ENCODE measurements around the gene FRMD8. TPM values are rescaled to one million over a fixed set of nuclear protein-coding genes. Genes with fewer than 3 reads are reported as not detected.

FRMD8 gene
- total and polyA plus RNA-seq, 2 experiments from 2014 or later, result 32.6 to 64.6 TPM

DNA sequence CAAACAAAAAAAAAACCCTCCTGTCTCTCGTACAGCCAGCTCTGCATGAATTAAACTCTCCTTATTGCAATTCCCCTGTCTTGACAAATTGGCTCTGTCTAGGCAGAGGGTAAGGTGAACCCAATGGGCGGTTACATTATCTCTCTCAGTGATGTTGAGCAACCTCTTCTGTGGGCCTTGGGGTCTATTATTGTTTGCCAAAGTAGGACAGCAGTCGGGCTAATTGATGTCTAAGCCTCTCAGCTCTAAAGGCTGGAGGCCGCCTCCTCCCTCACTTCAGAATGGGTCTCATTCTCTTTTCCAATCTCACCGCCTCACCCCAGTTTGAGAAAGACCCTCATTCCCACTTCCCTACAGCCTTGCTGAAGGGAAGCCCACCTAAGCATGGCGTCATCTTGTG is 2.7 kb upstream of the FRMD8 start:
- no peaks in the 10 kb centered on the region for H3K36me3 ChIP-seq
- H3K9me3 ChIP-seq (ENCODE audit: low read depth), result no peaks in the 10 kb centered on the region
- TF ChIP-seq, protein P1, sequence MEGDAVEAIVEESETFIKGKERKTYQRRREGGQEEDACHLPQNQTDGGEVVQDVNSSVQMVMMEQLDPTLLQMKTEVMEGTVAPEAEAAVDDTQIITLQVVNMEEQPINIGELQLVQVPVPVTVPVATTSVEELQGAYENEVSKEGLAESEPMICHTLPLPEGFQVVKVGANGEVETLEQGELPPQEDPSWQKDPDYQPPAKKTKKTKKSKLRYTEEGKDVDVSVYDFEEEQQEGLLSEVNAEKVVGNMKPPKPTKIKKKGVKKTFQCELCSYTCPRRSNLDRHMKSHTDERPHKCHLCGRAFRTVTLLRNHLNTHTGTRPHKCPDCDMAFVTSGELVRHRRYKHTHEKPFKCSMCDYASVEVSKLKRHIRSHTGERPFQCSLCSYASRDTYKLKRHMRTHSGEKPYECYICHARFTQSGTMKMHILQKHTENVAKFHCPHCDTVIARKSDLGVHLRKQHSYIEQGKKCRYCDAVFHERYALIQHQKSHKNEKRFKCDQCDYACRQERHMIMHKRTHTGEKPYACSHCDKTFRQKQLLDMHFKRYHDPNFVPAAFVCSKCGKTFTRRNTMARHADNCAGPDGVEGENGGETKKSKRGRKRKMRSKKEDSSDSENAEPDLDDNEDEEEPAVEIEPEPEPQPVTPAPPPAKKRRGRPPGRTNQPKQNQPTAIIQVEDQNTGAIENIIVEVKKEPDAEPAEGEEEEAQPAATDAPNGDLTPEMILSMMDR (IDR thresholded peaks at IDR 0.05; ENCODE audit: low read depth, low read length), result no peak
- no peaks in the 10 kb centered on the region for H3K27me3 ChIP-seq
- H3K27ac ChIP-seq, result peak overlapping the region; percentile 76
- no peak for DNase-seq (ENCODE audit: low read depth in 1 of 2, low spot score in 1 of 2)
- H3K4me3 ChIP-seq, result no peak overlapping the region
- peaks cover 40% of the 10 kb centered on the region for H3K4me1 ChIP-seq (ENCODE audit: low read depth)

DNA sequence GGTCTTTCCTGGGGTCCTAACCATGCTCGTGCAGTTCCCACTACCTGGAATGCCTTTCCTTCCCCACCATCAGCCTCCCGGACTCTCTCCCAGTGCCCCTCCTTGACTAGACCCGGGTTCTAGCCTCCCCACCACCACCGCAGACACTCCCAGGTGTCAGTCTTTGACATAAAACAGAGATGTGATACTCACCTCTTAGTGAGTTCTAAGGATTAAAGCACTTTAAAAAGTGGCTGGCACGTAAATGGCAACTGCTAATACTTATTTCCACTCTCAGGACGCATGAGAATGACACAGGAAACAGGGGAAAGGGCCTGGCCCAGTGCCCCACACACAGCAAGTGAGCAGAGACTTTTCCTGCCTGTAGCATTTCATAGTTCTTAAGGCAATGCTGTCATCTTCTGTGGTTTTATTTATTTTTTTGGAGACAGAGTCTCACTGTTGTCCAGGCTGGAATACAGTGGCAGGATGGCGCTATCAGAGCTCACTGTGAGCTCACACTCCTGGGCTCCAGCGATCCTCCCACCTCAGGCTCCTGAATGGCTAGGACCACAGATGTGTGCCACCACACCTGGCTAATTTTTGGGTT is 2.0 kb upstream of the FRMD8 start:
- no peaks in the 10 kb centered on the region for H3K9me3 ChIP-seq (ENCODE audit: low read depth)
- no peaks in the 10 kb centered on the region for H3K36me3 ChIP-seq
- peak; percentile 60 to 72 for DNase-seq (ENCODE audit: low read depth in 1 of 2, low spot score in 1 of 2)
- no peak overlapping the region for H3K4me3 ChIP-seq
- H3K4me1 ChIP-seq (ENCODE audit: low read depth), result peaks cover 40% of the 10 kb centered on the region
- H3K27me3 ChIP-seq, result no peaks in the 10 kb centered on the region
- TF ChIP-seq, protein P1 (IDR thresholded peaks at IDR 0.05; ENCODE audit: low read depth, low read length), result no peak
- peak overlapping the region; percentile 76 for H3K27ac ChIP-seq

DNA sequence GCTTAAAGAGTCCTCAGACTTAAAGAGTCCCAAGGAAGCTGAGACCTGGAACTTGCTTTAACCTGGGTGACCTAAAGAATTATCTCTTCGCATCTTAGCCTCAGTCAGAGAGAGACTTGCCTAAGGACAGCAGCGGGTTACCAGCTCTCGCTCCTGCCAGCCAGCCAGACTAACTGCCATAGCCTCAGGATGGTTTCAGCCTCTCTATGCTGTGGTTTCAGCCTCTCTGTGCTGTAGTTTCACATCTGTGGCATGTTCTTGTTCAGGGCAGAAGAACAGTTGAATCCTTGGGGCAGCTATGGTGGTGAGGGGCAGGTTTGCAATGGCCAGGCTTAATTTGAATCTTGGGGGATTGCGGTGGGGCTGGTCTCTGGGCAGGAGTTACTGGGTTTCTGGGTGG is 2.3 kb downstream of the FRMD8 start:
- Histone ChIP-seq H3K27ac (no peak overlapping the region), H3K4me1 (ENCODE audit: low read depth) (peaks cover 10% of the 10 kb centered on the region)
- TF ChIP-seq, protein P1 (IDR thresholded peaks at IDR 0.05; ENCODE audit: low read depth, low read length), result no peak

DNA sequence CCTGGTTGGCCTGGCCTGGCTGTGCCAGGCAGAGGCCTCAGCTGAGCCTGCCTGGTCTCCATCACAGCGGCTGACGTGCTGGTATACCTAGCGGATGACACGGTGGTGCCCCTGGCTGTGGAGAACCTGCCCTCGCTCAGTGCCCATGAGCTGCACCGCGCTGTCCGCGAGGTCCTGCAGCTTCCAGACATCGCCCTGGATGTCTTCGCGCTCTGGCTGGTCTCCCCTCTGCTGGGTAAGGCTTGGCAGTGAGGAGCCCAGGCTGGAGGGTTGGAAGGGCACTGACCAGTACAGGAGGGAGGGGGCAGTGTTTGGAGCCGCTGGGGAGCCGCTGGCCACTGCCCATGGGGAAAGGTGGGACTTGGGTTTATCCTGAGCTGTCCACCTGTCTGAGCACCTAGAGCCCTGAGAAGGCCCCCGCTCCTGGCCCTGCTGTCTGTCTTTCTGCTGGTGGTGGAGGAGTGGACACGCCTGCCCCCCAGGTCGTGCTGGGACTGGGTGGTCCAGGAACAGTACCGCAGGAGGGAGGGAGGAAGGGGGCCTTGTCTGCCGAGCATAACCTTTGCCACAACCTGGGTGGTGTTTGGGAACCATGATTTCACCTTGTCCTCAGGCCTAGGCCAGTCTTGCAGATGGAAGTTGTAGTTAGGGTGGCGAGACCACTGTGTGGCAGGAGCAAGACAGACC is 3.0 kb downstream of the FRMD8 start:
- TF ChIP-seq, protein P1 (IDR thresholded peaks at IDR 0.05; ENCODE audit: low read depth, low read length), result no peak
- no peak for DNase-seq (ENCODE audit: low read depth in 1 of 2, low spot score in 1 of 2)

More for the DNA sequence above, 2.3 kb downstream of the FRMD8 start:
- Histone ChIP-seq H3K9me3 (ENCODE audit: low read depth) (no peaks in the 10 kb centered on the region), H3K4me3 (no peak overlapping the region), H3K36me3 (no peaks in the 10 kb centered on the region), H3K27me3 (no peaks in the 10 kb centered on the region)
- DNase-seq (ENCODE audit: low read depth in 1 of 2, low spot score in 1 of 2), result no peak

DNA sequence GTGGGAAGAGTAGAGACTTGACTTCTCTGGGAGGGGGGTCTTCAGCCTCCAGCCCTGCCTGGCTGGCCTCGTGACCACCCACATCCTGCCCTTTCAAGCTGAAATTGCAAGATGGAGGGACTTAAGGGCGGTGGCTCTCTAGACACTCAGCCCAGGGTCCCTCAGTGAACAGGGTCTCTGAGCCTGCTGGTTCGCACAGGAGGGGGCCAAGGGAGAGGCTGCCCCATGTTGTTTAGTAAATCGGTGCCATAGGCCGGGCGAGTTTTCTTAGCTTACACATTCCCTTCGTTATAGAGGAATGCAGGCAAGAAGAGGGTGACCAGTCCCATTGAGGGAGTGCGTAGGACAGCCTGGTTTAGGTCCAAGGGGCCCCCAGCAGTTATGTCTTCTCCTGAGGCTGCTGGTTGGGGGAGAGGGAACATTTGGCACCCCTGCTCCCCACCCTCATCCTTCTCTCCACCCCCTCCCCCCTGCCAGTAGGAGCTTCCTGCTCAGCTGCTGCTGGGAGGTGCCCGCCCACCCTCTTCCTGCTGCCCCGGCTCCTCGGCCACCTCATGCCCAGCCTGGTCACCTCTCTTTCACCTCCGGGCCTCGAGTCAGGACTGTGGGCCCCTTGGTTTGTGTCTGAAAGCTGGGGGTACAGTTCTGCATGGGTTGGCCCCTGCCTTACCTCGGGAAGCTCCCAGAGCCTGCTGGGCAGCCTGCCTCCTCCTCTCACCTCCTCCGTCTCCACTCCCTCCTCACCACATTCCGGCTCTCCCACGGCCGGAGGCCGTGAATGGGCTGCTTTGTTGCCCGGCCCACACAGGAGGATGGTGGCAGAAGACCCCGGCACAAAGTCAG is 3.9 kb downstream of the FRMD8 start:
- DNase-seq (ENCODE audit: low read depth in 1 of 2, low spot score in 1 of 2), result peak in 1 of 2 donors; percentile 60
- no peak overlapping the region for H3K4me3 ChIP-seq
- peaks cover 4% of the 10 kb centered on the region for H3K4me1 ChIP-seq (ENCODE audit: low read depth)
- TF ChIP-seq, protein P1 (IDR thresholded peaks at IDR 0.05; ENCODE audit: low read depth, low read length), result no peak
- H3K9me3 ChIP-seq (ENCODE audit: low read depth), result no peaks in the 10 kb centered on the region
- H3K27ac ChIP-seq, result no peak overlapping the region
- no peaks in the 10 kb centered on the region for H3K36me3 ChIP-seq
- H3K27me3 ChIP-seq, result no peaks in the 10 kb centered on the region

More for the DNA sequence above, 3.0 kb downstream of the FRMD8 start:
- Histone ChIP-seq H3K4me3 (no peak overlapping the region), H3K4me1 (ENCODE audit: low read depth) (peaks cover 7% of the 10 kb centered on the region), H3K27me3 (no peaks in the 10 kb centered on the region), H3K27ac (no peak overlapping the region), H3K9me3 (ENCODE audit: low read depth) (no peaks in the 10 kb centered on the region), H3K36me3 (no peaks in the 10 kb centered on the region)

All from cardiac muscle cell (in vitro differentiated cells and primary cell).